GM12878 (cell line): ENCODE results near the gene GRIFIN.

Experiments
- CBX3 ChIP-seq: fragments of 200-600 bp; sonication (generic); IDR thresholded peaks from 2 replicates; pipeline ENCODE4 v1.6.1; 2016; ENCODE audit warnings: low read depth, borderline replicate concordance
- CHD1 ChIP-seq: IDR thresholded peaks from 2 replicates; pipeline ENCODE4 v1.6.1; 2012; ENCODE audit warnings: low read depth, low read length, improper control_type of control experiment
- CHD4 ChIP-seq: fragments of 200-600 bp; sonication (generic); IDR thresholded peaks from 2 replicates; pipeline ENCODE4 v1.6.1; 2016; ENCODE audit warnings: mild to moderate bottlenecking
- CTCF ChIP-seq, 3 experiments: IDR thresholded peaks in 2 of 3; conservative IDR thresholded peaks in 1 of 3; 2 replicates each; pipeline ENCODE4 v1.5.1; 2011; ENCODE audit warnings: low read depth in 3 of 3, low read length in 3 of 3, mild to moderate bottlenecking in 3 of 3, control low read depth in 2 of 3, moderate library complexity in 2 of 3, inconsistent platforms in 1 of 3, mixed read lengths in 1 of 3; ENCODE audit not compliant: control insufficient read depth in 2 of 3, insufficient read depth in 1 of 3; ENCODE audit errors: extremely low read depth in 1 of 3
- EED ChIP-seq: sonication (generic); IDR thresholded peaks from 2 replicates; pipeline ENCODE4 v1.6.1; 2016; ENCODE audit warnings: antibody characterized with exemption, low read depth
- EP300 ChIP-seq, 2 experiments: fragments of 150-350 bp in 1 of 2; IDR thresholded peaks; 2 replicates each; pipeline ENCODE4 v1.6.1; 2011 to 2012; ENCODE audit warnings: low read depth in 2 of 2, low read length in 2 of 2, borderline replicate concordance in 1 of 2, improper control_type of control experiment in 1 of 2, inconsistent platforms in 1 of 2; ENCODE audit not compliant: control insufficient read depth in 1 of 2
- HCFC1 ChIP-seq: fragments of 150-350 bp; IDR thresholded peaks from 2 replicates; pipeline ENCODE4 v1.6.1; 2014; ENCODE audit warnings: low read length
- HDAC6 ChIP-seq: fragments of 200-600 bp; sonication (generic); IDR thresholded peaks from one replicate; pipeline ENCODE4 v1.8.0; 2017; ENCODE audit warnings: antibody characterized with exemption; ENCODE audit not compliant: unreplicated experiment
- POLR2A ChIP-seq: IDR thresholded peaks from 2 replicates; pipeline ENCODE4 v1.6.1; 2011; ENCODE audit warnings: low read depth, mild to moderate bottlenecking, low read length
- POLR2AphosphoS5 ChIP-seq: IDR thresholded peaks from 2 replicates; pipeline ENCODE4 v1.6.1; 2011; ENCODE audit warnings: mild to moderate bottlenecking, low read length, inconsistent platforms
- RAD51 ChIP-seq: fragments of 450-650 bp; IDR thresholded peaks from 2 replicates; pipeline ENCODE4 v1.6.1; 2016; ENCODE audit warnings: moderate library complexity, mild to moderate bottlenecking, inconsistent platforms
- SRF ChIP-seq, 2 experiments: IDR thresholded peaks; 2 replicates each; pipeline ENCODE4 v1.6.1; 2011; ENCODE audit warnings: low read depth in 2 of 2, low read length in 2 of 2, mild to moderate bottlenecking in 1 of 2, moderate library complexity in 1 of 2
- ZBTB11 ChIP-seq: fragments of 450-650 bp; formaldehyde crosslinking; IDR thresholded peaks from 2 replicates; pipeline ENCODE4 v1.5.0; 2022; ENCODE audit warnings: mild to moderate bottlenecking, missing genetic modification characterization
- ZNF274 ChIP-seq: IDR thresholded peaks from one replicate; pipeline ENCODE4 v1.8.0; 2011; ENCODE audit not compliant: insufficient read length, insufficient read depth

- TF ChIP-seq CHD4 (no peak), ZNF274 (no peak), POLR2AphosphoS5 (no peak), CHD1 (no peak), EED (no peak), ZBTB11 (CRISPR knock-in tag) (no peak), HDAC6 (no peak), CTCF (IDR thresholded peaks at IDR 0.05 in 2 of 3, conservative IDR thresholded peaks at IDR 0.05 in 1 of 3; ENCODE audit: control insufficient read depth in 2 of 3, extremely low read depth in 1 of 3, insufficient read depth in 1 of 3, low read depth in 3 of 3, low read length in 3 of 3) (no peak), EP300 (IDR thresholded peaks at IDR 0.05; ENCODE audit: borderline replicate concordance in 1 of 2, control insufficient read depth in 1 of 2, low read depth in 2 of 2, low read length in 2 of 2) (no peak), SRF (IDR thresholded peaks at IDR 0.05; ENCODE audit: low read depth in 2 of 2, low read length in 2 of 2) (no peak), RAD51 (no peak), HCFC1 (no peak), POLR2A (no peak), CBX3 (no peak)
Observed at GRCh38 chr7:2460641-2461040, 15.6 kb downstream of the GRIFIN start.
